ENCODE measurements around the gene C10orf105.

GRCh38 chr10:71661779-71662336 lies 57.7 kb downstream of the C10orf105 start:
- TF ChIP-seq POLR2AphosphoS5 (IDR thresholded peaks at IDR 0.05; ENCODE audit: low read depth, low read length) (no peak), POLR2A (IDR thresholded peaks at IDR 0.05; ENCODE audit: low read depth, low read length) (no peak), TAF1 (IDR thresholded peaks at IDR 0.05; ENCODE audit: low read depth, low read length) (no peak), POU2F2 (IDR thresholded peaks at IDR 0.05; ENCODE audit: low read depth, low read length) (no peak), SPI1 (IDR thresholded peaks at IDR 0.05; ENCODE audit: low read depth, low read length) (no peak), PAX5 (IDR thresholded peaks at IDR 0.05; ENCODE audit: insufficient read depth, low read length, severe bottlenecking) (no peak)

Measured in GM12891 (cell line).